Myocyte (in vitro differentiated cells): ENCODE results near the gene SPTBN5. TPM values are rescaled to one million over a fixed set of nuclear protein-coding genes. Genes with fewer than 3 reads are reported as not detected.
A peak's percentile ranks its signal among the peaks of the same experiment; 100 is the strongest.

ENCODE experiments used
- DNase-seq: peaks from one replicate; pipeline ENCODE4 v3.0.0-alpha.2; 2012; ENCODE audit warnings: low read depth
- total RNA-seq: library from RNA; depleted of rRNA; stranded (reverse); fragments of >200 nt; gene quantifications from 2 replicates; pipeline ENCODE4 v1.2.3, GENCODE V29; 2014

The SPTBN5 gene
- total RNA-seq, 1 donor from 2014 or later, result 0.45 TPM

- DNase-seq, result no peak
Observed at GRCh38 chr15:41885321-41885720, 8.5 kb downstream of the SPTBN5 start.

GRCh38 chr15:41884458-41884857, 9.4 kb downstream of the SPTBN5 start:
- no peak for DNase-seq

- no peak for DNase-seq
Observed at GRCh38 chr15:41883484-41883825, 10.4 kb downstream of the SPTBN5 start.

GRCh38 chr15:41882689-41883483, 11.0 kb downstream of the SPTBN5 start:
- no peak for DNase-seq

- no peak for DNase-seq
Observed at GRCh38 chr15:41881920-41882688, 11.7 kb downstream of the SPTBN5 start.

GRCh38 chr15:41881550-41881919, 12.3 kb downstream of the SPTBN5 start:
- DNase-seq, result no peak

- no peak for DNase-seq
Observed at GRCh38 chr15:41881086-41881485, 12.8 kb downstream of the SPTBN5 start.

- no peak for DNase-seq
Observed at GRCh38 chr15:41880156-41880877, 13.5 kb downstream of the SPTBN5 start.

GRCh38 chr15:41879321-41879845, 14.5 kb downstream of the SPTBN5 start:
- DNase-seq, result no peak

GRCh38 chr15:41878355-41878699, 15.5 kb downstream of the SPTBN5 start:
- peak; percentile 67 for DNase-seq

- no peak for DNase-seq
Observed at GRCh38 chr15:41877631-41878354, 16.1 kb downstream of the SPTBN5 start.

- DNase-seq, result no peak
Observed at GRCh38 chr15:41876689-41877088, 17.2 kb downstream of the SPTBN5 start.

GRCh38 chr15:41876007-41876406, 17.8 kb downstream of the SPTBN5 start:
- no peak for DNase-seq

GRCh38 chr15:41874736-41875135, 19.1 kb downstream of the SPTBN5 start:
- DNase-seq, result no peak

- DNase-seq, result no peak
Observed at GRCh38 chr15:41873711-41874110, 20.1 kb downstream of the SPTBN5 start.

- DNase-seq, result no peak
Observed at GRCh38 chr15:41872166-41872747, 21.6 kb downstream of the SPTBN5 start.

- no peak for DNase-seq
Observed at GRCh38 chr15:41871175-41871905, 22.5 kb downstream of the SPTBN5 start.

- no peak for DNase-seq
Observed at GRCh38 chr15:41870689-41871081, 23.2 kb downstream of the SPTBN5 start.

- DNase-seq, result no peak
Observed at GRCh38 chr15:41869770-41870688, 23.8 kb downstream of the SPTBN5 start.
